Right lobe of liver (tissue), 4 donors: Measurements from ENCODE around the gene SYTL3.

ENCODE experiments used
- CTCF ChIP-seq, 4 donors: fragments of 200-600 bp in 3 of 4; fragments of 450-650 bp in 1 of 4; IDR thresholded peaks; one replicate each; pipeline versions ENCODE4 v1.5.1 to v1.8.0; 2016 to 2022; ENCODE audit warnings: antibody characterized with exemption in 4 of 4, mild to moderate bottlenecking in 2 of 4
- POLR2A ChIP-seq: fragments of 450-650 bp; IDR thresholded peaks from one replicate; pipeline ENCODE4 v1.6.1; 2017; ENCODE audit warnings: antibody characterized with exemption, mild to moderate bottlenecking
- donor health status: DM: no; HTN: no; CAD: no.
- donor health status: DM: no; HTN: no; CAD: no.
- donor health status: DM: no; HTN: yes; CAD: no.

DNA sequence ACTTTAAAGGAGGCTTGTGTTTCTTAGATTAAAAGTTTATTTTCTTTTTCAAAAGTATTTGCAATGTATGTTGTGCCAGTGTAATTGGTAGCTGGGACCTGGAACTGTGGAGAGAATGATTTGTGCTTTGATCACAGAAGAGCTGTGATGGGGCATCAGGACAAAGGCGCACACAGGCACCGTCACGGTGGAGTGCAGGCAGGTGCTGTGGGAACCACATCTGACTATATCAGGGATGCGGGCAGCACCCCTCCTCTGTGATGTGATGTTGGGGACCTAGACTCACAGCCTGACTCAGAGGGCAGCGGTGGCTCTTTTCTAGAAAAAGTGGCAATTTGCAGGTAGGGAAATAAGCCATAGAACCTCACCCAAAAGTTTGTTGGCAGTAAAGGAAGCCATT lies 34.5 kb downstream of the SYTL3 start:
- TF ChIP-seq CTCF (IDR thresholded peaks at IDR 0.05) (no peak), POLR2A (no peak)
